Transverse colon (tissue), 3 donors: ENCODE measurements around the gene RBM10.

Source experiments
- CTCF ChIP-seq, 5 experiments: fragments of 200-600 bp in 3 of 5; fragments of 450-650 bp in 2 of 5; sonication (generic) in 3 of 5; IDR thresholded peaks; 1 replicate in 2 of 5; 2 replicates in 3 of 5; pipeline ENCODE4 v1.5.1; 2016 to 2017; ENCODE audit warnings: antibody characterized with exemption in 5 of 5, inconsistent platforms in 3 of 5, mild to moderate bottlenecking in 2 of 5, moderate library complexity in 1 of 5
- EP300 ChIP-seq: sonication (generic); formaldehyde crosslinking; IDR thresholded peaks from one replicate; pipeline ENCODE4 v1.6.1; 2017; ENCODE audit warnings: antibody characterized with exemption, low read depth

GRCh38 chrX:47204970-47205369 is 59.9 kb downstream of the RBM10 start:
- no peak for TF ChIP-seq CTCF (IDR thresholded peaks at IDR 0.05)
- TF ChIP-seq EP300 = no peak
